ENCODE measurements around the gene TBCD.

The TBCD gene

GRCh38 chr17:82723169-82723807, 28.6 kb upstream of the TBCD start:
- Histone ChIP-seq H3K9ac (ENCODE audit: insufficient read length) (no peak overlapping the region), H3K4me3 (no peak overlapping the region), H3K36me3 (ENCODE audit: insufficient read depth, low read length) (peaks cover 16% of the 10 kb centered on the region; the same call in 1 of the 2 replicates), H3K27ac (no peak overlapping the region), H3K9me3 (ENCODE audit: low read depth, low read length) (no peaks in the 10 kb centered on the region)
- no peak for DNase-seq (ENCODE audit: low read depth, low spot score)
- TF ChIP-seq EZH2 (IDR thresholded peaks at IDR 0.05) (no peak), POLR2AphosphoS5 (IDR thresholded peaks at IDR 0.05; ENCODE audit: borderline replicate concordance, low read depth, low read length) (no peak), FOXP2 (optimal IDR thresholded peaks at IDR 0.05; ENCODE audit: control extremely low read depth, extremely low read length, insufficient read depth) (no peak)

- no peak for DNase-seq (ENCODE audit: low read depth, low spot score)
- Histone ChIP-seq H3K36me3 (ENCODE audit: insufficient read depth, low read length) (peaks cover 10% of the 10 kb centered on the region; the same call in 1 of the 2 replicates), H3K9me3 (ENCODE audit: low read depth, low read length) (no peaks in the 10 kb centered on the region), H3K27ac (no peak overlapping the region), H3K4me3 (no peak overlapping the region), H3K9ac (ENCODE audit: insufficient read length) (no peak overlapping the region)
- TF ChIP-seq FOXP2 (optimal IDR thresholded peaks at IDR 0.05; ENCODE audit: control extremely low read depth, extremely low read length, insufficient read depth) (no peak), EZH2 (IDR thresholded peaks at IDR 0.05) (no peak), POLR2AphosphoS5 (IDR thresholded peaks at IDR 0.05; ENCODE audit: borderline replicate concordance, low read depth, low read length) (no peak)
Measured at GRCh38 chr17:82726427-82726826, 25.4 kb upstream of the TBCD start.

GRCh38 chr17:82729479-82730260, 22.2 kb upstream of the TBCD start:
- Histone ChIP-seq H3K4me3 (no peak overlapping the region), H3K9me3 (ENCODE audit: low read depth, low read length) (no peaks in the 10 kb centered on the region), H3K36me3 (ENCODE audit: insufficient read depth, low read length) (peaks cover 14% of the 10 kb centered on the region; the same call in 1 of the 2 replicates), H3K9ac (ENCODE audit: insufficient read length) (no peak overlapping the region), H3K27ac (no peak overlapping the region)
- no peak for TF ChIP-seq EZH2 (IDR thresholded peaks at IDR 0.05)
- no peak for TF ChIP-seq FOXP2 (optimal IDR thresholded peaks at IDR 0.05; ENCODE audit: control extremely low read depth, extremely low read length, insufficient read depth)
- DNase-seq (ENCODE audit: low read depth, low spot score): no peak

- TF ChIP-seq EZH2 (IDR thresholded peaks at IDR 0.05): no peak
- TF ChIP-seq FOXP2 (optimal IDR thresholded peaks at IDR 0.05; ENCODE audit: control extremely low read depth, extremely low read length, insufficient read depth): no peak
- TF ChIP-seq POLR2AphosphoS5 (IDR thresholded peaks at IDR 0.05; ENCODE audit: borderline replicate concordance, low read depth, low read length): no peak
- no peak overlapping the region for H3K27ac ChIP-seq
- H3K4me3 ChIP-seq: no peak overlapping the region
- no peaks in the 10 kb centered on the region for H3K9me3 ChIP-seq (ENCODE audit: low read depth, low read length)
- no peak overlapping the region for H3K9ac ChIP-seq (ENCODE audit: insufficient read length)
- no peak for DNase-seq (ENCODE audit: low read depth, low spot score)
- H3K36me3 ChIP-seq (ENCODE audit: insufficient read depth, low read length): peaks cover 12% of the 10 kb centered on the region; the same call in 1 of the 2 replicates
Measured at GRCh38 chr17:82732118-82732743, 19.6 kb upstream of the TBCD start.

DNA sequence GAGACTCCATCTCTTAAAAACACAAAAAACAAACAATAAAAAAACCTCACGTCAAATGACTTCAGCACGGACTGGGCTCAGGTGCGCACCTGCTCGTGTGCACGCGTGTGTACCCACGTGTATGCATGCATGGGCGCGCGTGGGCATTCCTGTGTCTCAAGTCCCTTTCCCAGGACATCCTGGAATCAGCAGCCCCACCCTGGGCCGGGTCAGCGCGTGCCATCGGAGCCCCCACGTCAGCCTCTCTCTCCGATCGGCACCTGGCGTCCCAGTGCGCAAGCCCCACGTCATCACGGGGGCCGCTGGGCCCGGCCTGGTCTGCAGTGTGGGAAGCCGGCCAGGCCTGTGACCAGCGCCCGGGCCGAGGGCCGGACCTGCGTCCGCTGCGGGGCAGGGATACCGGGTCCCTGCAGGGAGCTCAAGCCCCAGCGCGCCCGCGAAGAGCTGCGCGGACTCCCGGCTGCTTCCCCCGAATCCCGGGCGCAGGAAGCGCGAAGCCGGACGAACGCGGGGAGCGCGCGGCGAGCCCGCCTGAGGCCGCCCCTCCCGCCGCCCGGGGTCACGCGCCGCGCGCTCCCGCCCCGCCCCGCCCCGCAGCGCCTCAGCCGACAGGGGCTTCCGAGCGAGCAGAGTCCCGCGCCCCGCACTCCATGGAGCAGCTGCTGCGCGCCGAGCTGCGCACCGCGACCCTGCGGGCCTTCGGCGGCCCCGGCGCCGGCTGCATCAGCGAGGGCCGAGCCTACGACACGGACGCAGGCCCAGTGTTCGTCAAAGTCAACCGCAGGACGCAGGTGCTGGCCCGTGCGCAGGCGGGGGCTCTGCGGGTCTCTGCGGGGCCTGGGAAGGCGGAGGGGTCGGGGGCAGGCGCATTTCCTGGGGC, 16.6 kb upstream of the TBCD start, which contains the start of gene FN3K:
Gene FN3K, plus strand, starts transcription at position 629 of the 880 bp plus-strand sequence. Its CDS starts 22 bp downstream, at position 651.
- peaks cover 13% of the 10 kb centered on the region; the same call in 1 of the 2 replicates for H3K36me3 ChIP-seq (ENCODE audit: insufficient read depth, low read length)
- no peak for DNase-seq (ENCODE audit: low read depth, low spot score)
- peak within 1 kb of the TSS; percentile 57 for H3K9ac ChIP-seq (ENCODE audit: insufficient read length)
- H3K27ac ChIP-seq: no peak within 1 kb of the TSS
- H3K9me3 ChIP-seq (ENCODE audit: low read depth, low read length): no peaks in the 10 kb centered on the region
- TF ChIP-seq EZH2 (IDR thresholded peaks at IDR 0.05) (no peak), FOXP2 (optimal IDR thresholded peaks at IDR 0.05; ENCODE audit: control extremely low read depth, extremely low read length, insufficient read depth) (no peak), POLR2AphosphoS5 (IDR thresholded peaks at IDR 0.05; ENCODE audit: borderline replicate concordance, low read depth, low read length) (peak; percentile 34; the same call in 1 of the 2 replicates)
- H3K4me3 ChIP-seq: peak within 1 kb of the TSS; percentile 75

- H3K27ac ChIP-seq: no peak overlapping the region
- peaks cover 25% of the 10 kb centered on the region for H3K36me3 ChIP-seq (ENCODE audit: insufficient read depth, low read length)
- TF ChIP-seq EZH2 (IDR thresholded peaks at IDR 0.05) (no peak), FOXP2 (optimal IDR thresholded peaks at IDR 0.05; ENCODE audit: control extremely low read depth, extremely low read length, insufficient read depth) (no peak), POLR2AphosphoS5 (IDR thresholded peaks at IDR 0.05; ENCODE audit: borderline replicate concordance, low read depth, low read length) (no peak)
- no peak overlapping the region for H3K9ac ChIP-seq (ENCODE audit: insufficient read length)
- H3K4me3 ChIP-seq: no peak overlapping the region
- no peak for DNase-seq (ENCODE audit: low read depth, low spot score)
- peaks cover 4% of the 10 kb centered on the region; the same call in 1 of the 2 replicates for H3K9me3 ChIP-seq (ENCODE audit: low read depth, low read length)
Measured at GRCh38 chr17:82736511-82737185, 15.2 kb upstream of the TBCD start.
